ENCODE measurements around the gene ABHD17A.

The ABHD17A gene

GRCh38 chr19:1874554-1875185 lies 10.6 kb downstream of the ABHD17A start:
- H3K4me3 ChIP-seq (ENCODE audit: severe bottlenecking), result peak overlapping the region; percentile 71
- H3K27ac ChIP-seq (ENCODE audit: poor library complexity, severe bottlenecking), result peak overlapping the region; percentile 69
- H3K27me3 ChIP-seq (ENCODE audit: insufficient read depth, poor library complexity, severe bottlenecking), result no peaks in the 10 kb centered on the region
- H3K9me3 ChIP-seq (ENCODE audit: severe bottlenecking), result no peaks in the 10 kb centered on the region
- peaks cover 14% of the 10 kb centered on the region for H3K4me1 ChIP-seq (ENCODE audit: insufficient read depth, poor library complexity, severe bottlenecking)
- no peak for ATAC-seq (ENCODE audit: low read depth)
- DNase-seq (ENCODE audit: low spot score), result no peak
- H3K36me3 ChIP-seq (ENCODE audit: low read depth), result peaks cover 3% of the 10 kb centered on the region; the same call in 1 of the 2 replicates
- no peak for TF ChIP-seq CTCF (IDR thresholded peaks at IDR 0.05; ENCODE audit: poor library complexity, severe bottlenecking)

- Histone ChIP-seq H3K27me3 (ENCODE audit: insufficient read depth, poor library complexity, severe bottlenecking) (no peaks in the 10 kb centered on the region), H3K27ac (ENCODE audit: poor library complexity, severe bottlenecking) (peak overlapping the region; percentile 69), H3K4me3 (ENCODE audit: severe bottlenecking) (peak overlapping the region; percentile 71), H3K9me3 (ENCODE audit: severe bottlenecking) (no peaks in the 10 kb centered on the region), H3K4me1 (ENCODE audit: insufficient read depth, poor library complexity, severe bottlenecking) (peaks cover 14% of the 10 kb centered on the region), H3K36me3 (ENCODE audit: low read depth) (peaks cover 3% of the 10 kb centered on the region; the same call in 1 of the 2 replicates)
- ATAC-seq (ENCODE audit: low read depth) (no peak), DNase-seq (ENCODE audit: low spot score) (peak; percentile 55)
- no peak for TF ChIP-seq CTCF (IDR thresholded peaks at IDR 0.05; ENCODE audit: poor library complexity, severe bottlenecking)
Measured at GRCh38 chr19:1873524-1874473, 11.5 kb downstream of the ABHD17A start.

- no peak overlapping the region for H3K4me3 ChIP-seq (ENCODE audit: severe bottlenecking)
- H3K27ac ChIP-seq (ENCODE audit: poor library complexity, severe bottlenecking), result peak overlapping the region; percentile 69
- peaks cover 3% of the 10 kb centered on the region; the same call in 1 of the 2 replicates for H3K36me3 ChIP-seq (ENCODE audit: low read depth)
- no peak for TF ChIP-seq CTCF (IDR thresholded peaks at IDR 0.05; ENCODE audit: poor library complexity, severe bottlenecking)
- H3K4me1 ChIP-seq (ENCODE audit: insufficient read depth, poor library complexity, severe bottlenecking), result peaks cover 14% of the 10 kb centered on the region
- ATAC-seq (ENCODE audit: low read depth) (no peak), DNase-seq (ENCODE audit: low spot score) (no peak)
- no peaks in the 10 kb centered on the region for H3K9me3 ChIP-seq (ENCODE audit: severe bottlenecking)
- H3K27me3 ChIP-seq (ENCODE audit: insufficient read depth, poor library complexity, severe bottlenecking), result no peaks in the 10 kb centered on the region
Measured at GRCh38 chr19:1872807-1873523, 12.3 kb downstream of the ABHD17A start.

GRCh38 chr19:1871630-1872029 lies 13.7 kb downstream of the ABHD17A start:
- Histone ChIP-seq H3K9me3 (ENCODE audit: severe bottlenecking) (no peaks in the 10 kb centered on the region), H3K4me3 (ENCODE audit: severe bottlenecking) (no peak overlapping the region), H3K36me3 (ENCODE audit: low read depth) (peaks cover 3% of the 10 kb centered on the region; the same call in 1 of the 2 replicates), H3K4me1 (ENCODE audit: insufficient read depth, poor library complexity, severe bottlenecking) (peaks cover 14% of the 10 kb centered on the region), H3K27ac (ENCODE audit: poor library complexity, severe bottlenecking) (no peak overlapping the region), H3K27me3 (ENCODE audit: insufficient read depth, poor library complexity, severe bottlenecking) (no peaks in the 10 kb centered on the region)
- DNase-seq (ENCODE audit: low spot score) (no peak), ATAC-seq (ENCODE audit: low read depth) (no peak)
- TF ChIP-seq CTCF (IDR thresholded peaks at IDR 0.05; ENCODE audit: poor library complexity, severe bottlenecking), result no peak
